ENCODE results near the gene EIF2S2. TPM values are rescaled to one million over a fixed set of nuclear protein-coding genes. Genes with fewer than 3 reads are reported as not detected.
"Not testable (repeated sequence)": the region's sequence is repeated elsewhere in the genome, so short reads cannot be mapped to it uniquely, and the experiment has no call there.

The EIF2S2 gene
- total RNA-seq, 5 donors from 2014 or later (not counting 1 experiment from before 2014, with no cell fraction given): 20.6 to 54.7 (median 48.9) TPM

DNA sequence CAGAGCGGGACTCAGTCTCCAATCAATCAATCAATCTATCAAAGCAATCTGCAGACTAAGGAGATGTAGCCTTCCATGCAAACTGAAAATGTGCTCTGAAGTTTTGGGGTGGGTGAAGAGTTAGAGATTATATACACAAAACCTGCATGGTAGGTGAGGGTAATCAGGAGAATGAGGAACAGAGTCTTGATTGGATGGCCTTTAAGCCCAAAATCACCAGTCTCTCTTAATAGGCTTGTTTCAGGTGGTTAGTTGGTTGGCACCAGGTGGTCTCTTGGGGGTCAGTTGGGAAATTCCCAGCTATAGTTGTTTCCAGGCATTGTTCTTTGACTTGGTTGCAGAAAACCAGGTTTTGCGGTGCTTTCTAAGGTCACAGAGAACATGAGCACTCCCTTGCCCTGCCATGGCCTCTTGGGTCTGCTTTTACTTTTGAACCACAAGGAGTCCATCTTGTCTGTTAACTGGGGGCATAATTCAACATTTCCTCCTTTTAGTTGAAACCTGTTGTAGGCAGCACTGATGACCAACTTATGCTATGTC lies 33.3 kb upstream of the EIF2S2 start:
- Histone ChIP-seq H3K36me3 (ENCODE audit: control insufficient read depth in 2 of 2, extremely low read depth in 1 of 2, insufficient read depth in 1 of 2, low read length in 1 of 2) (no peaks in the 10 kb centered on the region), H3K9me3 (no peaks in the 10 kb centered on the region), H3K4me3 (ENCODE audit: control insufficient read depth in 1 of 2, extremely low read depth in 1 of 2, low read length in 1 of 2) (no peak overlapping the region), H3K4me1 (ENCODE audit: control insufficient read depth in 1 of 2, extremely low read depth in 1 of 2, insufficient read depth in 2 of 2, low read length in 2 of 2) (no peaks in the 10 kb centered on the region), H3K27me3 (replicated peaks in 1 of 2; ENCODE audit: control insufficient read depth in 2 of 2, extremely low read depth in 1 of 2, insufficient read depth in 2 of 2, low read length in 1 of 2) (peaks cover 0 to 6% of the 10 kb centered on the region in 2 experiments), H3K27ac (ENCODE audit: low read length) (no peak overlapping the region)
- DNase-seq (no peak), ATAC-seq (replicated peaks in 1 of 4) (no peak)
- WGBS (ENCODE audit: insufficient coverage): 100% methylated on average over 1 of the region's 2 CpGs
- Mint-ChIP-seq H3K27ac (no peak overlapping the region), H3K4me1 (no peaks in the 10 kb centered on the region), H3K36me3 (no peaks in the 10 kb centered on the region), H3K4me3 (no peak overlapping the region), H3K9me3 (no peaks in the 10 kb centered on the region), H3K27me3 (peaks cover 7 to 11% of the 10 kb centered on the region in 2 donors)
- ChIA-PET CTCF (no interaction called here), POLR2A (no interaction called here)

DNA sequence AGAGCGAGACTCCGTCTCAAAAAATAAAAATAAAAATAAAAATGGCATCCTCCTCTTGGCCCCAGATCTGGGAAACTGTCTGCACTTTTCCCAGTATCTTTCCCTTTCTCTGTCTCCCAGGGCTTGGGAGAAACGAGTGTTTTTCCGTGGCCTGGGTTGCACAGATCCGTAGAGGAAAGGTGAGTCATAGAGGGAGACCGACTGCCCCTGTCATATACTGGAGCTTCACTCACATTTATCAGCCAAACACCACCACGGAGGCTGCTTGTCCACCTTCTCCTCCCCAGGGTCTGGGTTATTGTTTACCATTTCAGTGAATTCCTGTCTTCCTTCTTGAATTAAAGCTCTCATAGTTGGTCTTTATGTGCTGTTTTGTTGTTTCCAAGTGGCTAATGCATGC lies 31.9 kb upstream of the EIF2S2 start:
- H3K36me3 Mint-ChIP-seq: no peaks in the 10 kb centered on the region
- ATAC-seq (replicated peaks in 1 of 4) (no peak), DNase-seq (no peak)
- CTCF ChIA-PET: no interaction called here
- H3K4me1 Mint-ChIP-seq: no peaks in the 10 kb centered on the region
- no peak overlapping the region for H3K4me3 Mint-ChIP-seq
- H3K27me3 Mint-ChIP-seq: peaks cover 10 to 18% of the 10 kb centered on the region in 2 donors
- POLR2A ChIA-PET: no interaction called here
- peaks cover 0 to 4% of the 10 kb centered on the region in 2 experiments for H3K27me3 ChIP-seq (replicated peaks in 1 of 2; ENCODE audit: control insufficient read depth in 2 of 2, extremely low read depth in 1 of 2, insufficient read depth in 2 of 2, low read length in 1 of 2)
- no peak overlapping the region for H3K4me3 ChIP-seq (ENCODE audit: control insufficient read depth in 1 of 2, extremely low read depth in 1 of 2, low read length in 1 of 2)
- H3K27ac ChIP-seq (ENCODE audit: low read length): no peak overlapping the region
- H3K36me3 ChIP-seq (ENCODE audit: control insufficient read depth in 2 of 2, extremely low read depth in 1 of 2, insufficient read depth in 1 of 2, low read length in 1 of 2): no peaks in the 10 kb centered on the region
- no peaks in the 10 kb centered on the region for H3K9me3 Mint-ChIP-seq
- no CpG with 5 or more reads among the region's 7 CpGs for WGBS (ENCODE audit: insufficient coverage)
- no peak overlapping the region for H3K27ac Mint-ChIP-seq
- no peaks in the 10 kb centered on the region for H3K9me3 ChIP-seq
- no peaks in the 10 kb centered on the region for H3K4me1 ChIP-seq (ENCODE audit: control insufficient read depth in 1 of 2, extremely low read depth in 1 of 2, insufficient read depth in 2 of 2, low read length in 2 of 2)

DNA sequence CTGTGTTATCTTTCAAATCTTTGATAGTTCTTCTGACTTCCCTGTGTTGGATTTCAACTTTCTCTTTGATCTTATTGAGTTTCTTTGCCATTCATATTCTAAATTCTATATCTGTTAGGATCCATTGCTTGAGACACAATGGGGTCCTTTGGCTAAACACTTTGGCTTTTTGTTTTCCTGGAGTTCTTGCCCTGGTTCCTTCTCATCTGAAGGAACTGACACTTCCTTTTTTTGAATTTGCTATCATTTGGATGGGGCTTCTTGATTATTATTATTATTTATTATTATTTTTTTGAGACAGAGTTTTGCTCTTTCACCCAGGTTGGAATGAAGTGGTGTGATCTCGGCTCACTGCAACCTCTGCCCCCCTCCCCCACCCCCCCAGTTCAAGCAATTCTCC lies 30.1 kb upstream of the EIF2S2 start:
- DNase-seq: no peak
- ChIA-PET POLR2A (no interaction called here), CTCF (interaction anchor here in 1 of 2 donors (0.6 kb wide), 1 partner anchor 170 kb away, joined by 4 read pairs; no protein-coding TSS in a partner anchor)
- Histone ChIP-seq H3K27ac (ENCODE audit: low read length) (no peak overlapping the region), H3K36me3 (ENCODE audit: control insufficient read depth in 2 of 2, extremely low read depth in 1 of 2, insufficient read depth in 1 of 2, low read length in 1 of 2) (no peaks in the 10 kb centered on the region), H3K9me3 (no peaks in the 10 kb centered on the region), H3K4me1 (ENCODE audit: control insufficient read depth in 1 of 2, extremely low read depth in 1 of 2, insufficient read depth in 2 of 2, low read length in 2 of 2) (no peaks in the 10 kb centered on the region), H3K27me3 (replicated peaks in 1 of 2; ENCODE audit: control insufficient read depth in 2 of 2, extremely low read depth in 1 of 2, insufficient read depth in 2 of 2, low read length in 1 of 2) (peaks cover 0 to 7% of the 10 kb centered on the region in 2 experiments), H3K4me3 (ENCODE audit: control insufficient read depth in 1 of 2, extremely low read depth in 1 of 2, low read length in 1 of 2) (no peak overlapping the region)
- ATAC-seq (replicated peaks in 1 of 4): no peak
- Mint-ChIP-seq H3K27ac (no peak overlapping the region), H3K4me1 (no peaks in the 10 kb centered on the region), H3K27me3 (peaks cover 10 to 18% of the 10 kb centered on the region in 2 donors), H3K9me3 (no peaks in the 10 kb centered on the region), H3K4me3 (no peak overlapping the region), H3K36me3 (no peaks in the 10 kb centered on the region)
- no CpG with 5 or more reads among the region's 1 CpG for WGBS (ENCODE audit: insufficient coverage)

DNA sequence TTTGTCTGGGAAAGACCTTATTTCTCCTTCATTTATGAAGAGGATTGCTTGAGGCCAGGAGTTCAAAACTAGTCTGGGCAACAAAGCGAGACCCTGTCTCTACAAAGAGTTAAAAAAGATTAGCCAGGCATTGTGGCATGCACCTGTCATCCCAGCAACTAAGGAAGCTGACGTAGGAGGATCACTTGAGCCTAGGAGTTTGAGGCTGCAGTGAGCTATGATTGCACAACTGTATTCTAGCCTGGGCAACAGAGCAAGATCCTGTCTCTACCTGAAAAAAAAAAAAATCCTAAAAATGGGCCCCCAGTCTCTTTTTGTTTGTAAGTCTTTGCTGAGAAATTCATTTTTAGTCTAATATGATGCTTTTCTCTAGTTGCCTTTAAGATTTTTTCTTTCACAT lies 29.2 kb upstream of the EIF2S2 start:
- no peak overlapping the region for H3K27ac ChIP-seq (ENCODE audit: low read length)
- H3K27ac Mint-ChIP-seq: no peak overlapping the region
- CTCF ChIA-PET: no interaction called here
- no peaks in the 10 kb centered on the region for H3K9me3 Mint-ChIP-seq
- H3K9me3 ChIP-seq: no peaks in the 10 kb centered on the region
- no peak overlapping the region for H3K4me3 ChIP-seq (ENCODE audit: control insufficient read depth in 1 of 2, extremely low read depth in 1 of 2, low read length in 1 of 2)
- no peaks in the 10 kb centered on the region for H3K36me3 ChIP-seq (ENCODE audit: control insufficient read depth in 2 of 2, extremely low read depth in 1 of 2, insufficient read depth in 1 of 2, low read length in 1 of 2)
- H3K36me3 Mint-ChIP-seq: no peaks in the 10 kb centered on the region
- H3K4me1 ChIP-seq (ENCODE audit: control insufficient read depth in 1 of 2, extremely low read depth in 1 of 2, insufficient read depth in 2 of 2, low read length in 2 of 2): no peaks in the 10 kb centered on the region
- no peaks in the 10 kb centered on the region for H3K4me1 Mint-ChIP-seq
- no peak for DNase-seq
- POLR2A ChIA-PET: no interaction called here
- WGBS (ENCODE audit: insufficient coverage): no CpG with 5 or more reads among the region's 2 CpGs
- no peak for ATAC-seq (replicated peaks in 1 of 4)
- peaks cover 15 to 18% of the 10 kb centered on the region in 2 donors for H3K27me3 Mint-ChIP-seq
- no peak overlapping the region for H3K4me3 Mint-ChIP-seq
- H3K27me3 ChIP-seq (replicated peaks in 1 of 2; ENCODE audit: control insufficient read depth in 2 of 2, extremely low read depth in 1 of 2, insufficient read depth in 2 of 2, low read length in 1 of 2): peaks cover 0 to 7% of the 10 kb centered on the region in 2 experiments

DNA sequence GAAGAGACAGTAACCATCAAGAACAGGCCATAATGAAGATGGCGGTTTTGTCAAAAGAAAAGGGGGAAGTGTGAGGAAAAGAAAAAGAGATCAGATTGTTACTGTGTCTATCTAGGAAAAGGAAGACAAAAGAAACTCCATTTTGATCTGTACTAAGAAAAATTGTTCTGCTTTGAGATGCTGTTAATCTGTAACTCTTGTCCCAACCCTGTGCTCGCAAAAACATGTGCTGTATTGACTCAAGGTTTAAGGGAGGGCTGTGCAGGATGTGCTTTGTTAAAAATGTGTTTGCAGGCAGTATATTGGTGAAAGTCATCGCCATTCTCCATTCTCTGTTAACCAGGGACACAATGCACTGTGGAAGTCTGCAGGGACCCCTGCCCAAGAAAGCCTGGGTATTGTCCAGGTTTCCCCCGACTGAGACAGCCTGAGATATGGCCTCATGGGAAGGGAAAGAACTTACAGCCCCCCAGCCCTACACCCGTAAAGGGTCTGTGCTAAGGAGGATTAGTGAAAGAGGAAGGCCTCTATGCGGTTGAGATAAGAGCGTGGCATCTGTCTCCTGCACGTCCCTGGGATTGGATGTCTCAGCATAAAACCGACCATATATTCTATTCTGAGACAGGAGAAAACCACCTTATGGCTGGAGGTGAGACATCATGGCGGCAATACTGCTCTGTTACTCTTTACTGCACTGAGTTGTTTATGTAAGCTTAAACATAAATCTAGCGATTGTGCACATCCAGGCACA lies 23.7 kb upstream of the EIF2S2 start:
- H3K9me3 Mint-ChIP-seq; H3K27me3 ChIP-seq (replicated peaks in 1 of 2; ENCODE audit: control insufficient read depth in 2 of 2, extremely low read depth in 1 of 2, insufficient read depth in 2 of 2, low read length in 1 of 2); H3K36me3 Mint-ChIP-seq; H3K27ac Mint-ChIP-seq; H3K4me3 ChIP-seq (ENCODE audit: control insufficient read depth in 1 of 2, extremely low read depth in 1 of 2, low read length in 1 of 2); H3K27ac ChIP-seq (ENCODE audit: low read length); H3K4me1 Mint-ChIP-seq; CTCF ChIA-PET; DNase-seq; H3K4me1 ChIP-seq (ENCODE audit: control insufficient read depth in 1 of 2, extremely low read depth in 1 of 2, insufficient read depth in 2 of 2, low read length in 2 of 2); H3K9me3 ChIP-seq; ATAC-seq (replicated peaks in 1 of 4); H3K4me3 Mint-ChIP-seq; H3K36me3 ChIP-seq (ENCODE audit: control insufficient read depth in 2 of 2, extremely low read depth in 1 of 2, insufficient read depth in 1 of 2, low read length in 1 of 2): not testable (repeated sequence)
- POLR2A ChIA-PET: interaction anchor here in 1 of 2 donors (0.7 kb wide), 1 partner anchor 32 kb away, joined by 3 read pairs; no protein-coding TSS in a partner anchor
- WGBS (ENCODE audit: insufficient coverage): 86% methylated on average over 2 of the region's 11 CpGs
- H3K27me3 Mint-ChIP-seq: peaks cover 8 to 10% of the 10 kb centered on the region in 2 donors

DNA sequence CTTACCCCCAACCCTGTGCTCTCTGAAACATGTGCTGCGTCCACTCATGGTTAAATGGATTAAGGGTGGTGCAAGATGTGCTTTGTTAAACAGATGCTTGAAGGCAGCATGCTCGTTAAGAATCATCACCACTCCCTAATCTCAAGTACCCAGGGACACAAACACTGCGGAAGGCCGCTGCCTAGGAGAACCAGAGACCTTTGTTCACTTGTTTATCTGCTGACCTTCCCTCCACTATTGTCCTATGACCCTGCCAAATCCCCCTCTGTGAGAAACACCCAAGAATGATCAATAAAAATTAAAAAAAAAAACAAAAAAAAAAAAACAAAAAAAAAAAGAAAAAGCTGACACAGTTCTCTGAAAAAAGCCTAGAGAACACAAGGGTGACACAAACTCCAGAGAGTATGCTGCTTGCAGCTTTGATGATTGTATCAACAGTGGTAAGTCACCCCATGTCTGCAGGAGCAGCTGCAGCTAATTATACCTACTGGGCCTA lies 21.4 kb upstream of the EIF2S2 start:
- H3K4me3 Mint-ChIP-seq; POLR2A ChIA-PET; H3K36me3 Mint-ChIP-seq; H3K9me3 ChIP-seq; H3K27me3 ChIP-seq (replicated peaks in 1 of 2; ENCODE audit: control insufficient read depth in 2 of 2, extremely low read depth in 1 of 2, insufficient read depth in 2 of 2, low read length in 1 of 2); H3K27ac Mint-ChIP-seq; H3K4me1 ChIP-seq (ENCODE audit: control insufficient read depth in 1 of 2, extremely low read depth in 1 of 2, insufficient read depth in 2 of 2, low read length in 2 of 2); H3K9me3 Mint-ChIP-seq; H3K4me3 ChIP-seq (ENCODE audit: control insufficient read depth in 1 of 2, extremely low read depth in 1 of 2, low read length in 1 of 2); H3K27me3 Mint-ChIP-seq; H3K27ac ChIP-seq (ENCODE audit: low read length); H3K36me3 ChIP-seq (ENCODE audit: control insufficient read depth in 2 of 2, extremely low read depth in 1 of 2, insufficient read depth in 1 of 2, low read length in 1 of 2); ATAC-seq (replicated peaks in 1 of 4); DNase-seq: not testable (repeated sequence)
- CTCF ChIA-PET: interaction anchor here in 1 of 2 donors (0.6 kb wide), 2 partner anchors 10 to 290 kb away, joined by 3 read pairs; no protein-coding TSS in a partner anchor
- H3K4me1 Mint-ChIP-seq: peaks cover 4 to 12% (median 4%) of the 10 kb centered on the region in 3 donors
- no CpG with 5 or more reads among the region's 4 CpGs for WGBS (ENCODE audit: insufficient coverage)
